ENCODE results near the gene MTHFS.
A peak's percentile ranks its signal among the peaks of the same experiment; 100 is the strongest.
"Not testable (repeated sequence)": the region's sequence is repeated elsewhere in the genome, so short reads cannot be mapped to it uniquely, and the experiment has no call there.

Gene MTHFS

DNA sequence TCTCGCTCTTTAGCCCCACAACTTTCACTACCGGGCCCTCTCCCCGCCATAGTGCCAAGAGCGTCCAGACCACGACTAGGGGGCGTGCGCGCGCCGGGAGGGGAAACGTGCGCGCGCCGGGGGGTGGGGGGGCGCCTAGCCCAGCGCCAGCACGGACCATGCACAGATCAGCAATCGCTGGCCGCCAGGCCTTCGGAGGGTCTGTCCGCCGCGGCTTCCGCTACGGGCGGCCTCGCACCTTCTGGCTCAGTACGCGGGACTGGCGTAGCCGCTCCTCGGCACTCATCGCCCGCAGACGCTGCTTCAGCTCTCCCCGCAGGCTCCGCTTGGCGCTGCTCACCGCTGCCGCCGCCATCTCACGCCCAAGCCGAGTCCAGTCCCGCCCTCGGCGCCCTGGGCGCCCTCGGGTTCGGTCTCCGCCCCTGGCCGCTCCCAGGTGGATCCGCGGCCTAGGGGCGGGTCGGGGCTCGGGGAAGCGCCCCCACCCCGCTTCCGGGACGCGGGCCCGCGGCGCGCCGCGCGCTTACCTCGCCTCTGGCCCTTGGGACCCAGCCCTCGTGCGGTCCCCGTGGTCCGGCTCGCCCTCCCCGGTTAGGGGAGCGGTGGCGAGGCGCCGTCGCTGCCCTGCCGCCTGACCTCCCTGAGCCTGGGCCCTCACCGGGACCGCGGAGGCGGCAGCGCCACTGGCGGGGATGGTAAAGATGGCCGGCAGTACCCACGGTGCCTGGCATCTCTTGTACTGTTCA lies at the start of gene MTHFS:
MTHFS (minus strand) TSS at position 381 of the 746 bp plus-strand sequence; CDS start at position 355, 26 bp downstream.
- DNase-seq, result peak; percentile 83
- in situ Hi-C loops (cut with HindIII; ENCODE audit: low pct_ligation_motif_present, low pct_unique_long_range_greater_than_20kb, low sequenced_read_pairs), result no loop called here

DNA sequence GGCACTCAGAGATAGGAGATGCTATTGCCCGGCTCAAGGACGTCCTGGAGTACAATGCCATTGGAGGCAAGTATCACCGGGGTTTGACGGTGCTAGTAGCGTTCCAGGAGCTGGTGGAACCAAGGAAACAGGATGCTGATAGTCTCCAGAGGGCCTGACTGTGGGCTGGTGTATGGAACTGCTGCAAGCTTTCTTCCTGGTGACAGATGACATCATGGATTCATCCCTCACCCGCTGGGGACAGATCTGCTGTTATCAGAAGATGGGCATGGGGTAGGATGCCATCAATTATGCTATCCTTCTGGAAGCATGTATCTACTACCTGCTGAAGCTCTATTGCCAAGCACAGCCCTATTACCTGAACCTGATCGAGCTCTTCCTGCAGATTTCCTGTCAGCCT lies 47.8 kb upstream of the MTHFS start:
- in situ Hi-C loops (cut with HindIII; ENCODE audit: low pct_ligation_motif_present, low pct_unique_long_range_greater_than_20kb, low sequenced_read_pairs), result no loop called here
- DNase-seq, result no peak

DNA sequence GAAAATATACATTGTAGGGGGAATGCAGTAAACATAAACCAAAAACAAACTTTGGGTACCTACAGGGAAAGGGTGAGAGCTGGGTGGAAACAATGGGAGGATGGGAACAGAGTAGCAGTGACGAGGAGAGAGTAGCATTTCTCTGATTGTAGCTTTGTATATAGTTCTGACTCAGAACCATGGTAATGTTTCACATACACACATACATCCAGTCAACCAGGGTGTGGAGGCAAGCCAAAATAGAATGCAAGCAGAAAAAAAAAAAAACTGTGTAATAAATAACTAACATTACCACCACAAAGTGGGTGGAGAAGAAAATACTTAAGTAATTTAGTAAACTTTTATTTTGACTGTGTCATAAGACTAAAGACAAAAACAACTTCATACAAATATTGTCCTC lies 47.0 kb upstream of the MTHFS start:
- no peak for DNase-seq
- in situ Hi-C loops (cut with HindIII; ENCODE audit: low pct_ligation_motif_present, low pct_unique_long_range_greater_than_20kb, low sequenced_read_pairs), result no loop called here

DNA sequence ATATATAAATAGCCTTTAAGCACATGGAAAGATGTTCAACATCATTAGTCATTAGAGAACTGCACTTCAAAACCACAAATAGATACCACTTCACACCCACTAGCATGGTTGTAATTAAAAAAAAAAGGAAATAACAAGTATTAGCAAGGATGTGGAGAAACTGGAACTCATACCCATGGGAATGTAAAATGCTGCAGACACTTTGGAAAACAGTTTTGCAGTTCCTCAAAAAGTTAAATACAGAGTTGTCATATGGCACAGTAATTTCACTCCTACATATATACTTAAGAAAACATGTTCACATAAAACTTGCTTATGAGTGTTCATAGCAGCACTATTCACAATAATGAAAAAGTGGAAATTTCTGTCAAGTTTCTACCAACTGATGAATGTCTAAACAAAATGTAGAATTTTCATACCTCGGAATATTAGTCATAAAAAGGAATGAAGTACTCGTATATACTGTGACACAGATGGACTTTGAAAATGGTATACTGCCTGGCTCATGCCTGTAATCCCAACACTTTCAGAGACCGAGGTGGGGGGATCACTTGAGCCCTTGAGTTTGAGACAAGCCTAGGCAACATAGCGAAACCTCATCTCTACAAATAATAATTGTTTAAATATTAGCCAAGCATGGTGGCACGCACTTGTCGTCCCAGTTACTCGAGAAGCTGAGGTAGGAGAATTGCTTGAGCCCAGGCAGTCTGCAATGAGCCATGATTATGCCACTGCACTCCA lies 46.1 kb upstream of the MTHFS start:
- DNase-seq, result peak; percentile 9
- in situ Hi-C loops (cut with HindIII; ENCODE audit: low pct_ligation_motif_present, low pct_unique_long_range_greater_than_20kb, low sequenced_read_pairs), result no loop called here

DNA sequence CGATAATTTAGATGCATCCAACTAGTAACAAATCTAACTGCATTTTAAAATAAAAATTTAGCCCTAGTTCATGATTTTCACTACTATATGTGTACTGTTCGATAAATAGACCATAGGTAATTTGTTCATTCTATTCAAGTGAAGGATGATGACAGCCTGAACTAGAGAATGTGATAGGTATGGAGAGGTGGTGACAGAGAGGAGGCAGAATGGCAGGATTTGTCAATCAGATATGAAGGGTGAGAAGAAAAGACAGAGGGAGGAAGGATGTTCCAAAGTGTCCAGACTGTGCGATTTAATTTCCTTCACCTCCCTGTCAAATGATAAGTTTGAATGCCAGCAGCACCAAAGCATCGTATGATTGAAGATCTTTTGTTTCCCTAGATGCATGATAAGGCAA lies 42.6 kb upstream of the MTHFS start:
- DNase-seq, result no peak
- in situ Hi-C loops (cut with HindIII; ENCODE audit: low pct_ligation_motif_present, low pct_unique_long_range_greater_than_20kb, low sequenced_read_pairs), result no loop called here

DNA sequence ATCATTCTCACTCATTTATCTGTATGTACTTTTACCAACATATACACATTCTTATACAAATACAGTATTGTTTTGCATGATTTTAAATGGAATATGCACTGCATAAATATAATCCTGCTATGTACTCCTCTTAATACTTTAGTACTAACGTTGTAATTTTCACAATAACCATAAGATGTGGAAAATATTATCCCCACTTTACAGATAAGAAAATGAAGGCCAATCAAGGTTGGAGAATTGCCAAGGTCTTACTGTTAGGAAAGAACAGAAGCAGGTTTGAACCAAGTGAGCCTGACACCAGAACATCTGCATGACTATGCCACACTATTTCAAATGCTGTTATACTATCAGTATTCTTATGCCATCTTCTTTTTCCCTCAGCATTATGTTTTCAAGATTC lies 41.3 kb upstream of the MTHFS start:
- in situ Hi-C loops (cut with HindIII; ENCODE audit: low pct_ligation_motif_present, low pct_unique_long_range_greater_than_20kb, low sequenced_read_pairs), result no loop called here
- DNase-seq, result no peak

DNA sequence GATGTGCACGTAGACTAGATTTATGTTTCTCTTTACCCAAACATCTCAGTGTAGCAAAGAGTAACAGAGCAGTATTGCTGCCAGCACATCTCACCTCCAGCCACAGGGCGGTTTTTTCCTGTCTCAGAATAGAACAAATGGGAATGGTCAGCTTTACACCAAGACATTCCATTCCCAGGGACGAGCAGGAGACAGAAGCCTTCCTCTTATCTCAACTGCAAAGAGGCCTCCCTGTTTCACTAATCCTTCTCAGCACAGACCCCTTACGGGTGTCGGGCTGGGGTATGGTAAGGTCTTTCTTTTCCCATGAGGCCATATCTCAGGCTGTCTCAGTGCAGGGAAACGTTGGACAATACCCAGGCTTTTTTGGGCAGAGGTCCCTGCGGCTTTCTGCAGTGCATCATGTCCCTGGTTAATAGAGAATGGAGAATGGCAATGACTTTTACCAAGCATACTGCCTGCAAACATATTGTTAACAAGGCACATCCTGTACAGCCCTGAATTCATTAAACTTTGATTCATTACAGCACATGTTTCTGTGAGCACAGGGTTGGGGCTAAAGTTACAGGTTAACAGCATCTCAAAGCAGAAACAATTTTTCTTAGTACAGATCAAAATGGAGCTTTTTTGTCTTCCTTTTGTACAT lies 38.9 kb upstream of the MTHFS start:
- in situ Hi-C loops (cut with HindIII; ENCODE audit: low pct_ligation_motif_present, low pct_unique_long_range_greater_than_20kb, low sequenced_read_pairs); DNase-seq: not testable (repeated sequence)

DNA sequence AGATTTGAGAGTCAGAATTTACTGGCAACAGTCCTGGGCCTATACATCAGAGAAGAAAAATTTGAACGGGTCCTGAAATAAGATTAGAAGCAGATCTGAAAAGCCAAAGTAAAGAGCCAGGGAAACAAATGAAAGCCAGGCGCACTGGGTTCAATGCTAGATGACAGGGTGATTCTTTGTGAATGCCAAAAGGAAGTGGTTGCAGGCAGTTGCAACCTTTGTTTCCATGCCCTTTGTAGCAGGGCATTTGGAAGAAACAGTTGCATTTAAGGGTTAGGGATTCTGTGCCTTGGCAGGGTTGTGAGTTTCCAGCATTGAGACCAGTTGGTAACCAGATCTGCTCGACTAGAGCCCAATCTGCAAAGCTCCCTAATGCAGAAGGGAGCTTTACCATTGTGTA lies 36.4 kb upstream of the MTHFS start:
- in situ Hi-C loops (cut with HindIII; ENCODE audit: low pct_ligation_motif_present, low pct_unique_long_range_greater_than_20kb, low sequenced_read_pairs), result no loop called here
- no peak for DNase-seq

DNA sequence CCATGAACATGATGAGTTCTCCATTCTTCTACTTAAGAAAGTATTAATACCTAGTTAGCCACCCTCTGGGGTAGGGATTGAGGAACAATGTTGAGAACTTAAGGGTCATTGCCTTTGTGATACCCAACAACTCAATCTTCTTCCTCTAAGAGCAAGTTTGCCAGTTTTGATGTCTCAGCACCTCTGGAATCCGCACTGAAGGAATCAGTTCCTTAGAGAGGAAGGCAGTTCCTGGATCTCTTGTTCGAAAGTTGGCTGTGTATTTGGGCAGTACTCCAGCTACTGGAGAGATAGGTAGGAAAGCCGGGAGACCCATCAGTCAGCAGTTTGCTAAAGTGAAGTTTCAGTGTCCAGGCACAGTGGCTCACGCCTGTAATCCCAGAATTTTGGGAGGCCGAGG lies 35.6 kb upstream of the MTHFS start:
- no peak for DNase-seq
- in situ Hi-C loops (cut with HindIII; ENCODE audit: low pct_ligation_motif_present, low pct_unique_long_range_greater_than_20kb, low sequenced_read_pairs), result no loop called here

DNA sequence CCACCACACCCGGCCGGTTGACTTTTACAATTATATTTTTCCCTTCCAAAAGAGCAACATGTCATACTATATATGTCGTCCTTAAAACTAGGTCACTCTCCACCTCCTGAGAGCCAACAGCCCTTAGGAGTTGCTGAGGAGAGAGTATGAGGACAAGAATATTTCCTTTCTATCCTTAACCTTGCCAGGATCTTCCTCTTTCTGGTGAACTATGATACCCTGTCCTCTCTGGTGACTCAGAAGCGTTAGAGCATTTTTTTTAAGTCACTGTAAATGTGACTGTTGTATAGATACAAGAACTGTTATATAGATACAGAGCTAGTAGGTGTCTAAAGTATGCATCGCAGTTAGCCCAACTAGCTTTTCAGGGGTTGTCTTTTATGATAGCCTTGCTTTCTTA lies 33.7 kb upstream of the MTHFS start:
- DNase-seq, result no peak
- in situ Hi-C loops (cut with HindIII; ENCODE audit: low pct_ligation_motif_present, low pct_unique_long_range_greater_than_20kb, low sequenced_read_pairs), result no loop called here

DNA sequence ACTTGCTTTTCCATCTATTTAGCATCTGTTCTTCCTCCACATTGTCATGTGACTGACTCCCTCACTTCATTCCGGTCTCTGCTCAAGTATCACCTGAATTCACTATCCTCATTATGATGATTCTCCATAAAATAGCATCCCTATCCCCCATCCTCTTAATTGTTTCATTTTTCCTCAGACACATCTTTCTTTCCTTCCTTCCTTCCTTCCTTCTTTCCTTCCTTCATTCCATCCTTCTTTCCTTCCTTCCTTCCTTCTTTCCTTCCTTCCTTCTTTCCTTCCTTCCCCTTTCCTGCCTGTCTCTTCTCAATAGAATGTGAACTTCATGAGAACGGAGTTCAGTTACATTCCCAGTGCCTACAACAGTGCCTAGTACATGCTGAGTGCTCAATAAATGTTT lies 32.6 kb upstream of the MTHFS start:
- in situ Hi-C loops (cut with HindIII; ENCODE audit: low pct_ligation_motif_present, low pct_unique_long_range_greater_than_20kb, low sequenced_read_pairs), result no loop called here
- no peak for DNase-seq

DNA sequence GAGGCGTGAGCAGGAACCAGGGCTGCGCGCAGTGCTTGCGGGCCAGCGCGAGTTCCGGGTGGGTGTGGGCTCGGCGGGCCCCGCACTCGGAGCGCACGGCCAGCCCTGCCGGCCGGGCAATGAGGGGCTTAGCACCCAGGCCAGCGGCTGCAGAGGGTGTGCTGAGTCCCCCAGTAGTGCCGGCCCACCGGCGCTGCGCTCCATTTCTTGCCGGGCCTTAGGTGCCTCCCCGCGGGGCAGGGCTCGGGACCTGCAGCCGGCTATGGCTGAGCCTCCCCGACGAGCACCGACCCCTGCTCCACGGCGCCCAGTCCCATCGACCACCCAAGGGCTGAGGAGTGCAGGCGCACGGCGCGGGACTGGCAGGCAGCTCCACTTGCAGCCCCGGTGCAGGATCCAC lies 29.3 kb upstream of the MTHFS start:
- DNase-seq; in situ Hi-C loops (cut with HindIII; ENCODE audit: low pct_ligation_motif_present, low pct_unique_long_range_greater_than_20kb, low sequenced_read_pairs): not testable (repeated sequence)

DNA sequence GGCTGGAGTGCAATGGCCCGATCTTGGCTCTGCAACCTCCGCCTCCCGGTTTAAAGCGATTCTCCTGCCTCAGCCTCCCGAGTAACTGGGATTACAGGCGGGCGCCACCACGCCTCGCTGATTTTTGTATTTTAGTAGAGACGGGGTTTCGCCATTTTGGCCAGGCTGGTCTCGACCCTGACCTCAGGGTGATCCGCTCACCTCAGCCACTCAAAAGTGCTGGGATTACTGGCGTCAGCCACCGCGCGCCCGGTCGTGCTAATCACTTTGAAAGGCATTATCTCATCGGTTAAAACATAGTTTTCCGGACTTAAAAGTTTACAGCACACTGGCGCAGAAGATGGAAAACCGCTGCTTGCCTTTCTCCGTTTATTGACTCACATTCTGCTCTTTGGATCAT lies 27.6 kb upstream of the MTHFS start:
- no peak for DNase-seq
- in situ Hi-C loops (cut with HindIII; ENCODE audit: low pct_ligation_motif_present, low pct_unique_long_range_greater_than_20kb, low sequenced_read_pairs), result no loop called here

DNA sequence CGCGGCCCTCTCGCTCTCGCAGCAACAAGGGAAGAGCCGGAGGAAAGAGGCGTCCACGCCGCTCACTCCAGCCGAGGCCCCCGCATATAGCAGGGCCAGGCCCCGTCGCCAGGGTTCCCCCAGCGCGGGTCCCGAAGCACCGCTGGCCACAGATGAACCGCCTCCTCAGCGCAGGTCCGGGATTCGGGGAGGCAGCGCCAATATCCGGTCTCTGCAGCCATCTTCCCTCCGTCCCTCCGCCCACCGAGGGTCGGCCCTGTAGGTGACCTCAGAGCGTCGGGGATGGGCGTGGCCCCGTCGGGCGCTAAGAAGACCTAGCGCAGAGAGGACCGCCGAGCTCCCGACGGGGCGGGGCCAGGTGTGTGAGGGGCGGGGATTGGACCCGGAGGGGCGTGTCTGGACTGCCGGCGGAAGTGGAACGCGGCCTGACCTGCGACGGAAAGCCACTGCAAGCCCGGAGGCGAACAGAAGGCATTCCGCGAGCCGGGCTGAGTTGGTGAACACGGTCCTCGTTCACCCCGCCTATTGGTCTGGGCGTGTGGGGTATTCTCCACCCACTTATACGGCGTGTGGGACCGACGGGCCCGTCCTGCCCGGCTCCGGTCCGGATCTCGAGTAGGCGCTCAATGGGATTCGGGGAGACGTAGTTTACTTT lies 26.8 kb upstream of the MTHFS start:
- in situ Hi-C loops (cut with HindIII; ENCODE audit: low pct_ligation_motif_present, low pct_unique_long_range_greater_than_20kb, low sequenced_read_pairs), result no loop called here
- DNase-seq, result peak; percentile 95

DNA sequence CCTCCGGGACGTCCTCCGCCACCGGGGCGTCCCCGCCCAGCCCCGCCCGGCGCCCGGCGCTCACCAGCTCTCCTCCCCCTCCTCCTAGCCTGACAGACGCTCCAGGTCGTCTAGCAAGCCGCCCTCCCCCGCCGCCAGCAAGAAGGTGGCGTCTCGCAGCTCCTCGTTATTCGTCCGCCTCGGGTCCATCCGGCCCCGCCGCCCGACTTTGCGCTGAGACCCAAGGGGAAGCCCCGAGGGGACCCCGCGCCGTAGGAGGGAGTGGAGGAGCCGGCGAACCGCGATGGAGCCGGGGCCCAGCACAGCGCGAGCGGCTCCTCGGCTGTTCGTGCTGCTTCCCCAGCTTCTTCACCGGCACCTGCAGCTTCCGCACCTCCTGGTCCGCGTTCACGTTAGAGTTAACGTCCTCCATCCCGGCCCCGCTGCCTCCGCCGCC lies 26.3 kb upstream of the MTHFS start:
- DNase-seq, result peak; percentile 54
- in situ Hi-C loops (cut with HindIII; ENCODE audit: low pct_ligation_motif_present, low pct_unique_long_range_greater_than_20kb, low sequenced_read_pairs), result no loop called here

DNA sequence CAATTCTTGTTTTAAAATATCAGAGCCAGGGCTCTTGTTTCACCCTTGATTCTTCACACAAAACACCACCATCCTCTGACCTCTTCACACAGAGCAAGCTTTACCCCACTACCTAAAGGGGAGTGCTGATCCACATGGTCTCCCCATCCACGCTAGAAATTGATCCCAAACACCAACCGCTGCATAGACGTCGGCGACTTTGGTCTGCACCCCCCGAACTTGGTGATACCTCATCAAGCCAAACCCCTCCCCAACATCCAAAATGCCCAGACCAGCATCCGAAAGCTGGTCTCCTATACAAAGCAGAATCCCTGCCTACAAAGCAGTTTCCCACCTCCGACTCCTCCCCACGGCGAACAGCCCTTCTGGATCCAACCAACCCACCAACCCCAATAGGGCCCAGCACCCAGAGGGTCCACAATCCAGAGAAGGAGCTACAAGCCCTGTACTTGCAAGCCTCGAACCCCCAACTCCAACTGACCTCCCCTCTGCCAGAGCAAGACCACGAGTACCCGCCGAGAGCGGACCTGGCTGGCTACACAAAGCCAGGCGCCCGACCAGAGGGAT lies 25.8 kb upstream of the MTHFS start:
- in situ Hi-C loops (cut with HindIII; ENCODE audit: low pct_ligation_motif_present, low pct_unique_long_range_greater_than_20kb, low sequenced_read_pairs), result no loop called here
- DNase-seq, result no peak

DNA sequence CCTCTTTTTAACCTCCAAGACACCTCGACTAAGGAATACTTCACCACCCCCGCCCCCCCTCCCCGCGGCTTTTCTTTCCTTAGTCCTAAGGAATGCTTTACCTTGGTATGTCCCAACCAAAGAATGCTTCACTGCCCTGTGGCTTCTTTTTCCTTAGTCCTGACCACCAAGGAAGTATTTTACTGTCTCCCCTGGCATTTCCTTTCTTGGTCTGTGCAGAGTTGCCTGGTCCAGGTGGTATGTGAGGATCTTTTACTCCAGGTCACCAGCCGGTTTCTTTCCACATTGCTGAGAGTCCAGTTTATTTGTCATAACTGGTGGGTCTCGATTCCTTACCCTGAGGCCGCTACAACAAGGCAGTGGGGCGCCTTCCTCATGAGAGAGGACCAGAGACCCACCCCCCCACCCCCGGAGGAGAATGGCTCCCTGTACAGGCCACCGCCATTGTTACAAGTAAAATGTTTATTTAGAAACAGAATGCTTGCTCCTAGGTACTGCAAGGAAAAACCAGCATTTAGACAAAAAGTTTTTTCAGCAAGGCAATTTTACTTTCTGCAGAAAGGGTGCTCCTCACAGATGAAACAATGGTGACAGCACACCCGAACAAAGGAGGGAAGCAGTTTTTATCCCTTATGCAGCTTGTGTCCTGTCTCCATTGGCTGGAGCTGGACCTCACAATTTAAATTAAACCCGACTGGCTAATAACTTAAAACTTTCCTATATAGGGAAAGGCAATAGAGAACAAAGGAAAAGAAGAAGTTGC lies 23.1 kb upstream of the MTHFS start:
- no peak for DNase-seq
- in situ Hi-C loops (cut with HindIII; ENCODE audit: low pct_ligation_motif_present, low pct_unique_long_range_greater_than_20kb, low sequenced_read_pairs), result no loop called here

DNA sequence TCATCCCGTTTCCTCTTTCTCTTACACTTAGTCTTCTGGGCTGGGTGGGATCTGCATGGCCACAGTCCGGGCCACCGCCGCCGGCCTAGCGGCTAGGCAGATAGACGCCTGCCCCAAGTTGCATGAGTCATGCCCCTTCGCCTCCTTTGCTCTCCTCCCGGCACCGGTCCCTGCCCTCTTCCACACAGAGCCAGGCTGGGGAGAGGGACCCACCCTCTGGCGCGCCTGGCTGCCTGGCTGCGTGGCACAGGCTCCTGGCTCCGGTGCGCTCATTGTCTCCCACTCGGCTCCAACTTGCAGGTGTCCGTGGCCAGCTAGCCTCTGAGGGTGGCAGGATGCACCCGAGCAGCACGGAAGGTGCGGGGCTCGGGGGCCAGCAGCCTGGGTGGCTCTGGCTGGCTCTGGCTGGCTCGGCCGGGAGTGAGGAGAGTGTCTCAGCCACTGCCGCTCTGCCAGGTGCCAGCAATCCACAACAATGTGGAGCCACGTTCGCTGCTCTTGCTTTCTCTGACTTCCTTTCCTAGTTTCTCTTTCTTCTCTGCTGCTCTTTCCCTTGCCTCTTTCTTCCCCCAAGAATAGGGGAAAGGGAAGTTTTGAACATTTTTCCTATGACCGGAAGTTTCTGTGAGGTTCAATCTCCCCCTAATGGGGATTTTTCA lies 22.4 kb upstream of the MTHFS start:
- in situ Hi-C loops (cut with HindIII; ENCODE audit: low pct_ligation_motif_present, low pct_unique_long_range_greater_than_20kb, low sequenced_read_pairs), result no loop called here
- no peak for DNase-seq
